Gastrocnemius medialis (tissue), 4 donors: ENCODE results near the gene MKNK2. TPM values are rescaled to one million over a fixed set of nuclear protein-coding genes. Genes with fewer than 3 reads are reported as not detected.
"Not testable (repeated sequence)": the region's sequence is repeated elsewhere in the genome, so short reads cannot be mapped to it uniquely, and the experiment has no call there.

Source experiments
- ATAC-seq, 2 donors: fragments of 150-250 bp; one replicate each; pipeline ENCODE4 v1.9.1; 2016
- DNase-seq, 2 donors: peaks; one replicate each; pipeline ENCODE4 v3.0.0-alpha.2; 2019
- H3K27ac ChIP-seq, 4 donors: fragments of 200-600 bp; sonication (generic); 1 replicate in 1 of 4; 2 replicates in 3 of 4; pipeline ENCODE4 v1.5.1; 2016 to 2018; ENCODE audit warnings: mild to moderate bottlenecking in 2 of 4, moderate library complexity in 1 of 4
- H3K27me3 ChIP-seq, 3 donors: fragments of 200-600 bp; sonication (generic) in 2 of 3; 1 replicate in 1 of 3; 2 replicates in 2 of 3; pipeline versions ENCODE4 v1.5.1 to v1.6.0; 2016 to 2019; ENCODE audit warnings: mild to moderate bottlenecking in 1 of 3, moderate library complexity in 1 of 3
- H3K36me3 ChIP-seq, 2 donors: fragments of 200-600 bp; sonication (generic) in 1 of 2; one replicate each; pipeline ENCODE4 v1.5.1; 2017 to 2018
- H3K4me1 ChIP-seq, 2 donors: fragments of 200-600 bp; sonication (generic) in 1 of 2; one replicate each; pipeline ENCODE4 v1.5.1; 2016 to 2017; ENCODE audit warnings: mild to moderate bottlenecking in 2 of 2
- H3K4me3 ChIP-seq, 4 donors: fragments of 200-600 bp; sonication (generic) in 3 of 4; 1 replicate in 1 of 4; 2 replicates in 3 of 4; pipeline ENCODE4 v1.5.1; 2016 to 2019; ENCODE audit warnings: mild to moderate bottlenecking in 2 of 4
- H3K9me3 ChIP-seq, 3 donors: fragments of 200-600 bp; sonication (generic) in 2 of 3; 1 replicate in 1 of 3; 2 replicates in 2 of 3; pipeline ENCODE4 v1.5.1; 2016 to 2019
- POLR2A ChIP-seq, 2 donors: fragments of 450-650 bp; IDR thresholded peaks; one replicate each; pipeline ENCODE4 v1.6.1; 2017; ENCODE audit warnings: antibody characterized with exemption in 2 of 2, mild to moderate bottlenecking in 2 of 2, moderate library complexity in 2 of 2
- in situ Hi-C, 4 donors: fragments of 200-750 bp; cut with MboI; loops; one replicate each; pipeline versions ENCODE4 v1.15.0 to v1.8.0; 2017; ENCODE audit warnings: low sequenced_read_pairs in 4 of 4
- intact Hi-C: fragments of 100-400 bp; cut with DNase I; formaldehyde crosslinking; loops from one replicate; pipeline ENCODE4 v1.15.1; 2023; ENCODE audit warnings: low total_unique reads
- total RNA-seq, 4 donors: library from RNA; depleted of rRNA; stranded (reverse); fragments of >200 nt; gene quantifications; one replicate each; pipeline versions ENCODE4 v1.1.0 to v1.2.3, GENCODE V29; 2016
- TF ChIP-seq, protein P1 (sequence below), 5 experiments: fragments of 450-650 bp in 3 of 5; fragments of 200-600 bp in 2 of 5; sonication (generic) in 2 of 5; IDR thresholded peaks in 4 of 5; conservative IDR thresholded peaks in 1 of 5; 1 replicate in 4 of 5; 2 replicates in 1 of 5; pipeline ENCODE4 v1.5.1; 2016 to 2019; ENCODE audit warnings: antibody characterized with exemption in 5 of 5, mild to moderate bottlenecking in 3 of 5, moderate library complexity in 3 of 5

Gene MKNK2
- total RNA-seq, 4 donors from 2014 or later = 1,858 to 2,149 (median 1,965) TPM

DNA sequence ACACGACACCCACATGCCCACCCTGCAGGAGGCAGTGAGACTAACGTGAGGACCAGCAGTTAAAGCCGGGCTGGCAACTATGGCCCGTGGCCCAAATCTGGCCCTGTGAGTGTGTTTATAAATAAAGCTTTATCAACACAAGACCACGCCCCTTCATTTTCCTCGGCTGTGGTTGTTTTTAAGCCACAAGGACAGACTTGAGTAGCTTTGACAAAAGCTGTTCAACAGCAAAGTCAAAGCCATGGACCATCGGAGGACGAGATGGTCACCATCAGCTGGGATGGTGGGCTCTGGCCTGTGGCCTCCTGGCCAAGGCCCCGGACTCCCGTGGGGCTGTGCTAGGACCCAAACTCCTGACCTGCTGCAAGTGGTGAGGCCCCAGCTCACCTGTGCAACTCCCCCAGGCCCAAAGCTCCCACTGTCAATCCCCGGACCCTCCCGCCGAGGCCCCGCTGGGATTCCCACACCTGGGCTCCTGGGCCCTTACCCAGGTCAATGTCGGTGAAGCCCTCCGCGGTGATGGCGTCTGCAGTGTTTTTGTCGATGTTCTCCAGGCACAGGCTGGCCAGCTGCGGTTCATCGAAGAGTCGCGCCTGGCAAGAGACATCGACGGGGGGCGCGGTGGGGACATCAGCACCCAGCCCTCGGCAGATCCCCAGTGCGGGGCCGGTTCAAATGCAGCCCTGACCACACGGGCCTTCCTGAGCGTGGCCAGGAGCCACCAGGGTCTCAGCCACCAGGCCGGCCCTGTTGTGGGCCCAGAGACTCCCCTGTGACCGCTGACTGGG lies 60.6 kb downstream of the MKNK2 start:
- ATAC-seq (no peak), DNase-seq (no peak)
- in situ Hi-C loops = no loop called here
- Histone ChIP-seq H3K4me1 (no peaks in the 10 kb centered on the region), H3K36me3 (peaks cover 0 to 56% of the 10 kb centered on the region in 2 donors), H3K27me3 (no peaks in the 10 kb centered on the region), H3K9me3 (no peaks in the 10 kb centered on the region), H3K27ac (no peak overlapping the region), H3K4me3 (no peak overlapping the region)
- intact Hi-C loops = no loop called here
- TF ChIP-seq POLR2A (IDR thresholded peaks at IDR 0.05) = no peak
- TF ChIP-seq, protein P1, sequence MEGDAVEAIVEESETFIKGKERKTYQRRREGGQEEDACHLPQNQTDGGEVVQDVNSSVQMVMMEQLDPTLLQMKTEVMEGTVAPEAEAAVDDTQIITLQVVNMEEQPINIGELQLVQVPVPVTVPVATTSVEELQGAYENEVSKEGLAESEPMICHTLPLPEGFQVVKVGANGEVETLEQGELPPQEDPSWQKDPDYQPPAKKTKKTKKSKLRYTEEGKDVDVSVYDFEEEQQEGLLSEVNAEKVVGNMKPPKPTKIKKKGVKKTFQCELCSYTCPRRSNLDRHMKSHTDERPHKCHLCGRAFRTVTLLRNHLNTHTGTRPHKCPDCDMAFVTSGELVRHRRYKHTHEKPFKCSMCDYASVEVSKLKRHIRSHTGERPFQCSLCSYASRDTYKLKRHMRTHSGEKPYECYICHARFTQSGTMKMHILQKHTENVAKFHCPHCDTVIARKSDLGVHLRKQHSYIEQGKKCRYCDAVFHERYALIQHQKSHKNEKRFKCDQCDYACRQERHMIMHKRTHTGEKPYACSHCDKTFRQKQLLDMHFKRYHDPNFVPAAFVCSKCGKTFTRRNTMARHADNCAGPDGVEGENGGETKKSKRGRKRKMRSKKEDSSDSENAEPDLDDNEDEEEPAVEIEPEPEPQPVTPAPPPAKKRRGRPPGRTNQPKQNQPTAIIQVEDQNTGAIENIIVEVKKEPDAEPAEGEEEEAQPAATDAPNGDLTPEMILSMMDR (IDR thresholded peaks at IDR 0.05 in 4 of 5, conservative IDR thresholded peaks at IDR 0.05 in 1 of 5) = no peak

DNA sequence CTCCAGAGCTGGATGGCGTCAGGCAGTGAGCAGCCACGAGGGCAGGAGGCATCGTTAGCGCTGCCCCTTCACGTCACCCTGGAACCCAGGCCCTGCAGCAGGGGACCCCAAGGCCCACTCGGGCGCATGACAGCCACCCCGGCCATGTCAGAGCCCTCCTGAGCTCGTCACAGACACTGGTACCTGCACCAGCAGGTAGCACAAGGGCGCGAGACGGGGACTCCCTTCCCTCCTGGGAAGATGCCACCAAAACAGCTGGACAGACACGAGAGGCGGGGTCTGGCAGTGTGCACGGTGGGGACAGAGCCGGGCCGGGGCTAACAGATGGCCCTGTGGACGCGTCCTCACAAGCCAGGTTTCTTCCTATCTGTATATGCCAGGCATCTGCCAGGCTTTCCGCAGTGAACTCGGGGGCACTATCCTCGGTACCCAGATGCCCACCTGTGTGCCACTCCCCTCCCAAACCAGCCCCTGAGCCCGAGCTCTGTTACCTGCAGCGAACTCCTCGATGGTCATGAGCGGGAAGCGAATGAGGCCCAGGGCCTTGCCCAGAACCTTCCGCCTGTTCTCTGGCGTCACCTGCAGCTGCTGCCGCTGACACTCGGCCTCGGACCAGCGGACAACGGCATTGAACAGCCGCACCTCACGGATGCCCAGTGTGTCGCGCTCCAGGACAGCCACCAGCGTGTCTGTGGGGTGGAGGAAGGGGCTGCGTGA lies 61.4 kb downstream of the MKNK2 start:
- ATAC-seq (no peak), DNase-seq (no peak)
- peaks cover 0 to 63% of the 10 kb centered on the region in 2 donors for H3K36me3 ChIP-seq
- H3K4me1 ChIP-seq = no peaks in the 10 kb centered on the region
- TF ChIP-seq, protein P1 (IDR thresholded peaks at IDR 0.05 in 4 of 5, conservative IDR thresholded peaks at IDR 0.05 in 1 of 5) = no peak
- TF ChIP-seq POLR2A (IDR thresholded peaks at IDR 0.05) = no peak
- H3K9me3 ChIP-seq = no peaks in the 10 kb centered on the region
- no peaks in the 10 kb centered on the region for H3K27me3 ChIP-seq
- intact Hi-C loops (no loop called here), in situ Hi-C loops (no loop called here)
- no peak overlapping the region for H3K4me3 ChIP-seq
- H3K27ac ChIP-seq = no peak overlapping the region

DNA sequence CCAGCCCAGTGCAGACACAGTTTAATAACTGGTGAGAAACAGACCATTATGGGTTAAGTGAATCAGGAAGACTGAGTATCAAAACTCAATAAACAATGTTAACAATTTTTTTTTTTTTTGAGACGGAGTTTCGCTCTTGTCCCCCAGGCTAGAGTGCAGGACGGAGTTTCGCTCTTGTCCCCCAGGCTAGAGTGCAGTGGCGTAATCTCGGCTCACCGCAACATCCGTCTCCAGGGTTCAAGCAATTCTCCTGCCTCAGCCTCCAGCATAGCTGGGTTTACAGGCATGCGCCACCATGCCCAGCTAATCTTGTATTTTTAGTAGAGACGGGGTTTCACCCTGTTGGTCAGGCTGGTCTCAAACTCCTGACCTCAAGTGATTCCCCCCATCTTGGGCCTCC lies 62.6 kb downstream of the MKNK2 start:
- intact Hi-C loops, H3K9me3 ChIP-seq, H3K27me3 ChIP-seq, H3K27ac ChIP-seq, H3K4me3 ChIP-seq, H3K4me1 ChIP-seq, in situ Hi-C loops, ATAC-seq, DNase-seq: not testable (repeated sequence)
- peaks cover 0 to 57% of the 10 kb centered on the region in 2 donors for H3K36me3 ChIP-seq

Other genes with a start within 250 kb of the MKNK2 start
- under 1 TPM in 2 of 4 donors, not detected in 2; 0.09 to 0.24 TPM for gene ATP8B3, start 239.0 kb downstream of the MKNK2 start, total RNA-seq
- 10 to 100 TPM; 10.8 to 28.5 (median 20.5) TPM for gene REXO1, start 202.8 kb downstream of the MKNK2 start, total RNA-seq
- gene KLF16, start 187.7 kb downstream of the MKNK2 start, total RNA-seq = 1 to 10 TPM in 3 of 4 donors, under 1 TPM in 1; 0.58 to 4.0 (median 1.4) TPM
- 10 to 100 TPM; 49.4 to 87.7 (median 70.8) TPM for gene ABHD17A, start 165.7 kb downstream of the MKNK2 start, total RNA-seq
- gene ADAT3, start 145.8 kb downstream of the MKNK2 start, total RNA-seq = 1 to 10 TPM; 2.1 to 3.6 (median 3.1) TPM
- 10 to 100 TPM; 18.8 to 38.4 (median 26.7) TPM for gene SCAMP4, start 145.8 kb downstream of the MKNK2 start, total RNA-seq
- gene CSNK1G2, start 110.1 kb downstream of the MKNK2 start, total RNA-seq = 10 to 100 TPM; 37.9 to 42.9 (median 38.1) TPM
- 10 to 100 TPM; 54.6 to 82.9 (median 63.6) TPM for gene BTBD2, start 35.5 kb downstream of the MKNK2 start, total RNA-seq
- 10 to 100 TPM; 16.0 to 30.8 (median 22.2) TPM for gene MOB3A, start 45.1 kb upstream of the MKNK2 start, total RNA-seq
- 1 to 10 TPM in 1 of 4 donors, under 1 TPM in 1, not detected in 2; 0.93 to 1.4 TPM for gene IZUMO4, start 45.7 kb upstream of the MKNK2 start, total RNA-seq
- gene AP3D1, start 100.3 kb upstream of the MKNK2 start, total RNA-seq = 100 to 1,000 TPM in 1 of 4 donors, 10 to 100 TPM in 3; 71.0 to 139 (median 99.0) TPM
- gene DOT1L, start 112.7 kb upstream of the MKNK2 start, total RNA-seq = 10 to 100 TPM in 3 of 4 donors, 1 to 10 TPM in 1; 9.3 to 48.5 (median 15.8) TPM
- 10 to 100 TPM; 50.1 to 72.4 (median 61.6) TPM for gene PLEKHJ1, start 185.1 kb upstream of the MKNK2 start, total RNA-seq
- gene SF3A2, start 185.6 kb upstream of the MKNK2 start, total RNA-seq = 10 to 100 TPM; 23.9 to 29.2 (median 26.5) TPM
- 1 to 10 TPM in 2 of 4 donors, under 1 TPM in 2; 0.80 to 3.9 (median 1.2) TPM for gene AMH, start 198.1 kb upstream of the MKNK2 start, total RNA-seq
- gene JSRP1, start 205.2 kb upstream of the MKNK2 start, total RNA-seq = 100 to 1,000 TPM; 152 to 383 (median 303) TPM
- under 1 TPM in 1 of 4 donors, not detected in 3; 0.11 TPM for gene PEAK3, start 230.9 kb upstream of the MKNK2 start, total RNA-seq